DND-41 (cell line): ENCODE results near the gene JPH3.

ENCODE experiments used
- ATAC-seq: fragments of 200-7000 bp; cut with Tn5 transposase; 3 replicates; pipeline ENCODE4 v1.9.1; 2021; ENCODE audit warnings: low read depth; ENCODE audit not compliant: insufficient read depth
- DNase-seq: peaks from one replicate; pipeline ENCODE4 v3.0.0-alpha.2; 2020
- H2AFZ ChIP-seq: 2 replicates; pipeline ENCODE4 v1.6.0; 2012; ENCODE audit warnings: low read depth, low read length
- H3K27ac ChIP-seq: 2 replicates; pipeline ENCODE4 v1.5.1; 2012; ENCODE audit warnings: low read length, inconsistent platforms
- H3K27me3 ChIP-seq: fragments of 200-600 bp; sonication (generic); 2 replicates; pipeline ENCODE4 v1.6.0; 2012; ENCODE audit warnings: low read length, mild to moderate bottlenecking, inconsistent platforms; ENCODE audit not compliant: insufficient read depth, poor library complexity
- H3K36me3 ChIP-seq: 2 replicates; pipeline ENCODE4 v1.5.1; 2012; ENCODE audit warnings: low read length, inconsistent platforms; ENCODE audit not compliant: insufficient read depth
- H3K4me1 ChIP-seq: 2 replicates; pipeline ENCODE4 v1.5.1; 2012; ENCODE audit warnings: mild to moderate bottlenecking, low read length; ENCODE audit not compliant: insufficient read depth
- H3K4me2 ChIP-seq: 2 replicates; pipeline ENCODE4 v1.6.0; 2012; ENCODE audit warnings: mild to moderate bottlenecking, moderate library complexity, low read length, inconsistent platforms; ENCODE audit not compliant: insufficient read depth
- H3K4me3 ChIP-seq, 2 experiments: fragments of 200-600 bp in 1 of 2; shearing (Covaris generic) in 1 of 2; 2 replicates each; pipeline ENCODE4 v1.5.1; 2012 to 2016; ENCODE audit warnings: inconsistent platforms in 2 of 2, low read length in 2 of 2, mild to moderate bottlenecking in 2 of 2, low read depth in 1 of 2, moderate library complexity in 1 of 2
- H3K79me2 ChIP-seq: 2 replicates; pipeline ENCODE4 v1.6.0; 2012; ENCODE audit warnings: low read length, inconsistent platforms; ENCODE audit not compliant: insufficient read depth
- H3K9ac ChIP-seq: 2 replicates; pipeline ENCODE4 v1.6.0; 2012; ENCODE audit warnings: low read depth, mild to moderate bottlenecking, inconsistent platforms, low read length, moderate library complexity
- H3K9me3 ChIP-seq: 2 replicates; pipeline ENCODE4 v1.5.1; 2012; ENCODE audit warnings: low read length, moderate library complexity, mild to moderate bottlenecking, inconsistent platforms; ENCODE audit not compliant: insufficient read depth, severe bottlenecking
- H4K20me1 ChIP-seq: 2 replicates; pipeline ENCODE4 v1.6.0; 2012; ENCODE audit warnings: low read length; ENCODE audit not compliant: insufficient read depth
- EZH2 ChIP-seq: IDR thresholded peaks from 3 replicates; pipeline ENCODE4 v1.6.1; 2012; ENCODE audit warnings: borderline replicate concordance, low read depth, mild to moderate bottlenecking, moderate library complexity, low read length, inconsistent platforms; ENCODE audit not compliant: severe bottlenecking
- TF ChIP-seq, protein P1 (sequence below): IDR thresholded peaks from 2 replicates; pipeline ENCODE4 v1.5.1; 2012; ENCODE audit warnings: borderline replicate concordance, low read length, moderate library complexity, mild to moderate bottlenecking; ENCODE audit not compliant: poor library complexity, severe bottlenecking; ENCODE audit errors: extremely low read depth

The JPH3 gene

GRCh38 chr16:87698241-87698640, 95.9 kb downstream of the JPH3 start:
- TF ChIP-seq EZH2 = no peak
- TF ChIP-seq, protein P1, sequence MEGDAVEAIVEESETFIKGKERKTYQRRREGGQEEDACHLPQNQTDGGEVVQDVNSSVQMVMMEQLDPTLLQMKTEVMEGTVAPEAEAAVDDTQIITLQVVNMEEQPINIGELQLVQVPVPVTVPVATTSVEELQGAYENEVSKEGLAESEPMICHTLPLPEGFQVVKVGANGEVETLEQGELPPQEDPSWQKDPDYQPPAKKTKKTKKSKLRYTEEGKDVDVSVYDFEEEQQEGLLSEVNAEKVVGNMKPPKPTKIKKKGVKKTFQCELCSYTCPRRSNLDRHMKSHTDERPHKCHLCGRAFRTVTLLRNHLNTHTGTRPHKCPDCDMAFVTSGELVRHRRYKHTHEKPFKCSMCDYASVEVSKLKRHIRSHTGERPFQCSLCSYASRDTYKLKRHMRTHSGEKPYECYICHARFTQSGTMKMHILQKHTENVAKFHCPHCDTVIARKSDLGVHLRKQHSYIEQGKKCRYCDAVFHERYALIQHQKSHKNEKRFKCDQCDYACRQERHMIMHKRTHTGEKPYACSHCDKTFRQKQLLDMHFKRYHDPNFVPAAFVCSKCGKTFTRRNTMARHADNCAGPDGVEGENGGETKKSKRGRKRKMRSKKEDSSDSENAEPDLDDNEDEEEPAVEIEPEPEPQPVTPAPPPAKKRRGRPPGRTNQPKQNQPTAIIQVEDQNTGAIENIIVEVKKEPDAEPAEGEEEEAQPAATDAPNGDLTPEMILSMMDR = no peak
- peaks cover 32% of the 10 kb centered on the region for H4K20me1 ChIP-seq
- no peaks in the 10 kb centered on the region for H3K27me3 ChIP-seq
- peaks cover 81% of the 10 kb centered on the region for H3K36me3 ChIP-seq
- no peak overlapping the region for H2AFZ ChIP-seq
- H3K9ac ChIP-seq = no peak overlapping the region
- no peak for DNase-seq
- H3K9me3 ChIP-seq = no peaks in the 10 kb centered on the region
- no peak overlapping the region for H3K27ac ChIP-seq
- no peaks in the 10 kb centered on the region for H3K4me1 ChIP-seq
- H3K4me2 ChIP-seq = no peak overlapping the region
- ATAC-seq = no peak
- H3K79me2 ChIP-seq = no peaks in the 10 kb centered on the region
- no peak overlapping the region for H3K4me3 ChIP-seq

DNA sequence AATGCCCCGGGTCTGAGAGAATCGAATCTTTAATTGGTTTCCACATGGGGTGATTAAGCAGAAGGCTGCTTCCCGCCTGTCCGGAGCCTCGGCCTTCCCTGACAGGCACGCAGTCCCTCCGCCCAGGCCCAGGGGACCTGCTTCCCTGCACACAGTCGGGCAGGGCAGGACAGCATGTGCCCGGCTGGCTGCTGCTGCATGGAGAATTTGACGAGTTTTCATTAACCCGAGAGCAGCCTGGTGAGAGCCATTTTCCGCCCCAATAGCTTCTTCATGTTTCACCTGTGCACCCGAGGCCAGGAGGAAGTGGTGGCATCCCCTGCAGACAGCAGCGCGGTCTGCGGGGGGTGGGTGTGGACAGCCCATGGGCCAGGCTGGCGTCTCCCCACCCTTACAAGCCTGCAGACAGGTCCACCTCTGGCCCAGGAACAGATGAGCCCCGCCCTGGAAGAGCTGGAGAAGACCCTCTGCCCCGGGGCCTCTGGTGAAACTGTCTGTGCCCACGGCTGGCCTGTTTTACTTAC, 96.4 kb downstream of the JPH3 start:
- no peak overlapping the region for H3K4me3 ChIP-seq
- H2AFZ ChIP-seq = no peak overlapping the region
- H3K9me3 ChIP-seq = no peaks in the 10 kb centered on the region
- H3K4me1 ChIP-seq = no peaks in the 10 kb centered on the region
- TF ChIP-seq, protein P1 = no peak
- TF ChIP-seq EZH2 = no peak
- no peak overlapping the region for H3K9ac ChIP-seq
- H3K79me2 ChIP-seq = no peaks in the 10 kb centered on the region
- H4K20me1 ChIP-seq = peaks cover 33% of the 10 kb centered on the region
- no peaks in the 10 kb centered on the region for H3K27me3 ChIP-seq
- ATAC-seq (no peak), DNase-seq (no peak)
- peaks cover 86% of the 10 kb centered on the region for H3K36me3 ChIP-seq
- H3K4me2 ChIP-seq = no peak overlapping the region
- H3K27ac ChIP-seq = no peak overlapping the region

DNA sequence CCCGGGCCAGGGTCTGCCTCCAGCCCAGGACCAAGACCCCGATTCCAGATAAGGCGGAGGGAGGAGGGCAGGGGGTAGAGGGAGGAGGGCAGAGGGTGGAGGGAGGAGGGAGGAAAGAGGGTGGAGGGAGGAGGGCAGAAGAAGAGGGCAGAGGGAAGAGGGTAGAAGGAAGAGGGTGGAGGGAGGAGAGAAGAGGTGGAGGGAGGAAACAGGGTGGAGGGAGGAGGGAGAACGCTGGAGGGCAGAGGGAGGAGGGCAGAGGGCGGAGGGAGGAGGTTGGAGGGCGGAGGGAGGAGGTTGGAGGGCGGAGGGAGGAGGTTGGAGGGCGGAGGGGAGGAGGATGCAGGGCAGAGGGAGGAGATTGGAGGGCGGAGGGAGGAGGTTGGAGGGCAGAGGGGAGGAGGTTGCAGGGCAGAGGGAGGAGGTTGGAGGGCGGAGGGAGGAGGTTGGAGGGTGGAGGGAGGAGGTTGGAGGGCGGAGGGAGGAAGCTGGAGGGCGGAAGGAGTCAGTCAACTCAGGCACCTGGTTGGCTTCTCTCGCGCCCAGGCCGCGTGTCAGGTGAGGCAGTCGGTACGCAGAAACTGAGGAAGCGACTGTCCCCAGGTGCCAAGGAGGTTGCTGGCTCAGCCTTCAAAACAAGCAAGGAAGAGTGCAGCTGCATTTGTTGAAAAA, 98.2 kb downstream of the JPH3 start:
- Histone ChIP-seq H3K4me3 (no peak overlapping the region), H3K36me3 (peaks cover 87% of the 10 kb centered on the region)

More for the DNA sequence above, 98.2 kb downstream of the JPH3 start:
- H3K9me3 ChIP-seq = no peaks in the 10 kb centered on the region
- no peaks in the 10 kb centered on the region for H3K27me3 ChIP-seq
- no peaks in the 10 kb centered on the region for H3K79me2 ChIP-seq
- ATAC-seq = no peak
- no peak overlapping the region for H3K9ac ChIP-seq
- H3K4me1 ChIP-seq = no peaks in the 10 kb centered on the region
- H3K4me2 ChIP-seq = no peak overlapping the region
- DNase-seq = no peak
- no peak overlapping the region for H2AFZ ChIP-seq
- TF ChIP-seq, protein P1 = no peak
- no peak for TF ChIP-seq EZH2
- no peak overlapping the region for H3K27ac ChIP-seq
- H4K20me1 ChIP-seq = peaks cover 27% of the 10 kb centered on the region
